HepG2 (cell line): ENCODE measurements around the gene FAS. TPM values are rescaled to one million over a fixed set of nuclear protein-coding genes. Genes with fewer than 3 reads are reported as not detected.

ENCODE experiments used
- ATAC-seq: fragments of 200-7000 bp; cut with Tn5 transposase; 3 replicates; pipeline ENCODE4 v1.9.1; 2020; ENCODE audit warnings: mild to moderate bottlenecking, moderate library complexity
- BruUV-seq: library from RNA; stranded (reverse); fragments of 400-500 nt; replicated peaks from 2 replicates; lab custom pipeline; 2021; lab: Mats Ljungman, UMichigan
- CTCF ChIA-PET: fragments of 300-600 bp; formaldehyde crosslinking; extraction: SDS; loops from one replicate; lab custom pipeline; 2021; ENCODE audit warnings: low total read pairs, inconsistent platforms, low intra/inter-chr PET ratio; lab: Yijun Ruan, JAX
- POLR2A ChIA-PET: fragments of 350-600 bp; sonication (Branson Sonifier 250); formaldehyde crosslinking; loops from one replicate; lab custom pipeline; 2020; ENCODE audit warnings: antibody characterized with exemption, inconsistent platforms; lab: Yijun Ruan, JAX
- DNase-seq: peaks from one replicate; pipeline ENCODE4 v3.0.0-alpha.2; 2015; ENCODE audit warnings: low spot score
- FAIRE-seq: peaks from 3 replicates; lab custom pipeline; 2011; peaks lifted over from hg19 to GRCh38; lab: Jason Lieb, UNC
- H2AFZ ChIP-seq: one replicate; pipeline ENCODE4 v1.6.1; 2011; ENCODE audit warnings: low read length, inconsistent platforms
- H3K27ac ChIP-seq: fragments of 300-600 bp; 3 replicates; pipeline ENCODE4 v1.8.0; 2011; ENCODE audit warnings: mixed run types, mild to moderate bottlenecking, mixed read lengths, low read length, inconsistent platforms; ENCODE audit not compliant: insufficient read depth; ENCODE audit errors: extremely low read length
- H3K27me3 ChIP-seq, 2 experiments: fragments of 200-600 bp in 1 of 2; 2 replicates in 1 of 2; 3 replicates in 1 of 2; pipeline versions ENCODE4 v1.6.0 to v1.8.0; 2011; ENCODE audit warnings: low read length in 2 of 2, mild to moderate bottlenecking in 2 of 2, moderate library complexity in 2 of 2, inconsistent platforms in 1 of 2; ENCODE audit not compliant: insufficient read depth in 2 of 2, control insufficient read depth in 1 of 2
- H3K36me3 ChIP-seq, 2 experiments: fragments of 200-600 bp in 1 of 2; replicated peaks in 1 of 2; 2 replicates in 1 of 2; 3 replicates in 1 of 2; pipeline versions ENCODE4 v1.5.1 to v1.8.0; 2011; ENCODE audit warnings: low read length in 2 of 2, inconsistent platforms in 1 of 2; ENCODE audit not compliant: insufficient read depth in 2 of 2, control insufficient read depth in 1 of 2
- H3K4me1 ChIP-seq: 2 replicates; pipeline ENCODE4 v1.5.1; 2012; ENCODE audit warnings: low read length, inconsistent platforms; ENCODE audit not compliant: insufficient read depth
- H3K4me2 ChIP-seq: 2 replicates; pipeline ENCODE4 v1.6.0; 2011; ENCODE audit warnings: low read depth, low read length, inconsistent platforms
- H3K4me3 ChIP-seq, 3 experiments: fragments of 200-600 bp in 1 of 3; sonication (generic), shearing (Covaris generic) in 1 of 3; replicated peaks in 1 of 3; 2 replicates each; pipeline ENCODE4 v1.5.1; 2011 to 2016; ENCODE audit warnings: low read length in 3 of 3, inconsistent platforms in 2 of 3, low read depth in 2 of 3, mild to moderate bottlenecking in 2 of 3, control low read depth in 1 of 3, mixed read lengths in 1 of 3; ENCODE audit not compliant: insufficient read depth in 1 of 3
- H3K79me2 ChIP-seq: one replicate; pipeline ENCODE4 v1.6.1; 2011; ENCODE audit warnings: low read length, inconsistent platforms; ENCODE audit not compliant: insufficient read depth
- H3K9ac ChIP-seq: 2 replicates; pipeline ENCODE4 v1.6.0; 2011; ENCODE audit warnings: mild to moderate bottlenecking, low read depth, low read length, inconsistent platforms; ENCODE audit not compliant: insufficient read depth
- H3K9me3 ChIP-seq: 2 replicates; pipeline ENCODE4 v1.5.1; 2012; ENCODE audit warnings: mild to moderate bottlenecking, low read length
- H4K20me1 ChIP-seq: 2 replicates; pipeline ENCODE4 v1.6.0; 2011; ENCODE audit warnings: inconsistent platforms, mild to moderate bottlenecking, low read length, moderate library complexity; ENCODE audit not compliant: insufficient read depth
- CBX1 ChIP-seq: IDR thresholded peaks from one replicate; pipeline ENCODE4 v1.6.1; 2016; ENCODE audit warnings: antibody characterized with exemption, low read depth
- CEBPB ChIP-seq: IDR thresholded peaks from 2 replicates; pipeline ENCODE4 v1.6.1; 2011; ENCODE audit warnings: low read depth, low read length, improper control_type of control experiment, borderline replicate concordance
- HMGXB3 ChIP-seq: sonication (generic); formaldehyde crosslinking; IDR thresholded peaks from 2 replicates; pipeline ENCODE4 v1.4.0; 2020; ENCODE audit warnings: missing genetic modification reagents, borderline replicate concordance
- HOXA7 ChIP-seq: sonication (generic); formaldehyde crosslinking; IDR thresholded peaks from 2 replicates; pipeline ENCODE4 v1.8.1; 2022; ENCODE audit warnings: mild to moderate bottlenecking, missing genetic modification reagents, moderate library complexity
- MYC ChIP-seq: sonication (generic); formaldehyde crosslinking; IDR thresholded peaks from 2 replicates; pipeline ENCODE4 v1.9.0; 2021; ENCODE audit warnings: missing genetic modification reagents, borderline replicate concordance
- PCBP2 ChIP-seq: fragments of 200-400 bp; formaldehyde crosslinking; optimal IDR thresholded peaks from 2 replicates; pipeline ENCODE3; 2018; ENCODE audit warnings: low read length, low read depth; ENCODE audit not compliant: poor library complexity, severe bottlenecking
- SATB2 ChIP-seq: sonication (generic); formaldehyde crosslinking; IDR thresholded peaks from 2 replicates; pipeline ENCODE4 v1.5.0; 2020; ENCODE audit warnings: missing genetic modification reagents
- ZBTB38 ChIP-seq: sonication (generic); formaldehyde crosslinking; IDR thresholded peaks from 2 replicates; pipeline ENCODE4 v1.5.1; 2020; ENCODE audit warnings: mild to moderate bottlenecking, missing genetic modification reagents
- ZNF564 ChIP-seq: sonication (generic); formaldehyde crosslinking; IDR thresholded peaks from 2 replicates; pipeline ENCODE4 v1.8.1; 2023; ENCODE audit warnings: mild to moderate bottlenecking, missing genetic modification reagents
- ZNF670 ChIP-seq: sonication (generic); formaldehyde crosslinking; IDR thresholded peaks from 2 replicates; pipeline ENCODE4 v1.8.0; 2022; ENCODE audit warnings: mild to moderate bottlenecking, missing genetic modification reagents, borderline replicate concordance
- WGBS: methylation state at CpG from one replicate; pipeline ENCODE4 v1.1.6; 2017; ENCODE audit warnings: low lambda C conversion rate; 5-methylcytosine and 5-hydroxymethylcytosine counted together
- in situ Hi-C: cut with HindIII; loops from 2 replicates; pipeline ENCODE4 v1.10.0; 2017; ENCODE audit warnings: low pct_unique_long_range_greater_than_20kb; ENCODE audit not compliant: extremely low pct_ligation_motif_present
- intact Hi-C: fragments of 100-400 bp; cut with micrococcal nuclease; formaldehyde crosslinking; loops from one replicate; pipeline ENCODE4 v1.10.0; 2022; ENCODE audit not compliant: unreplicated experiment
- polyA plus RNA-seq, 8 experiments: library from polyadenylated mRNA; depleted of rRNA in 3 of 8; stranded (reverse) in 7 of 8; unstranded in 1 of 8; fragments of >200 nt; fragmentation: Illumina TruSeq in 4 of 8; extraction: Trizol in 4 of 8; gene quantifications; 2 replicates each; pipeline versions ENCODE4 v1.2.1 to v1.2.3, GENCODE V29; 2011 to 2016; ENCODE audit warnings: low read depth in 4 of 8, missing spikeins in 1 of 8, mixed read lengths in 1 of 8; ENCODE audit not compliant: insufficient read depth in 1 of 8
- total RNA-seq, 5 experiments: library from RNA; depleted of rRNA; stranded (reverse); fragments of >200 nt; fragmentation: Illumina TruSeq; extraction: Trizol; gene quantifications; 2 replicates each; pipeline ENCODE4 v1.2.3, GENCODE V29; 2016; ENCODE audit warnings: low read depth in 1 of 5

The FAS gene
- total and polyA plus RNA-seq, 2 of the 13 experiments (the other 11 are each of a cell fraction or from before 2014, with no cell fraction given): 5.9 to 17.9 TPM

GRCh38 chr10:88987243-88987725, 3.3 kb upstream of the FAS start (continued):
- TF ChIP-seq CEBPB (no peak), MYC (no peak), SATB2 (CRISPR knock-in tag) (no peak), ZNF670 (CRISPR knock-in tag) (no peak), ZBTB38 (CRISPR knock-in tag) (no peak)

GRCh38 chr10:88987840-88988239, 2.8 kb upstream of the FAS start:
- DNase-seq (no peak), ATAC-seq (no peak), FAIRE-seq (no peak)
- Histone ChIP-seq H3K4me3 (no peak overlapping the region), H2AFZ (no peak overlapping the region), H3K9ac (no peak overlapping the region), H3K36me3 (no peaks in the 10 kb centered on the region), H3K9me3 (0 out of 2 replicates have a peak, but pooled peaks cover 4% of the 10 kb centered on the region), H3K4me1 (peaks cover 40% of the 10 kb centered on the region), H3K27ac (no peak overlapping the region), H4K20me1 (no peaks in the 10 kb centered on the region; the same call in 1 of the 2 replicates), H3K79me2 (peaks cover 28% of the 10 kb centered on the region), H3K4me2 (no peak overlapping the region), H3K27me3 (no peaks in the 10 kb centered on the region; a peak in 1 of 5 replicates)
- intact Hi-C loops (loop anchor here (1.0 to 2.0 kb wide), 2 partner anchors 53 to 153 kb away; no protein-coding TSS in a partner anchor), in situ Hi-C loops (no loop called here)
- WGBS: 70% methylated on average over 2 of the region's 2 CpGs
- CTCF ChIA-PET: no interaction called here
- no TSS peak for BruUV-seq
- POLR2A ChIA-PET: no interaction called here
- TF ChIP-seq HMGXB3 (CRISPR knock-in tag): no peak
- peak; percentile 99 for TF ChIP-seq ZNF564 (CRISPR knock-in tag)
- TF ChIP-seq CBX1: no peak
- TF ChIP-seq PCBP2: no peak
- TF ChIP-seq HOXA7: no peak
